Progenitor cell of endocrine pancreas (in vitro differentiated cells): ENCODE measurements around the gene CPE. TPM values are rescaled to one million over a fixed set of nuclear protein-coding genes. Genes with fewer than 3 reads are reported as not detected.
"Not testable (repeated sequence)": the region's sequence is repeated elsewhere in the genome, so short reads cannot be mapped to it uniquely, and the experiment has no call there.

Experiments
- DNase-seq: peaks from one replicate; pipeline ENCODE4 v3.0.0; 2021; ENCODE audit warnings: low spot score; ENCODE audit not compliant: unreplicated experiment
- H3K27ac Mint-ChIP-seq: 2 replicates; pipeline ENCODE4 v1.8.0; 2021; ENCODE audit warnings: mild to moderate bottlenecking, moderate library complexity, mixed read lengths
- H3K27me3 Mint-ChIP-seq: 2 replicates; pipeline ENCODE4 v1.8.0; 2021; ENCODE audit warnings: mixed read lengths
- H3K36me3 Mint-ChIP-seq: 2 replicates; pipeline ENCODE4 v1.8.0; 2022; ENCODE audit warnings: mixed read lengths; ENCODE audit not compliant: insufficient read depth
- H3K4me1 Mint-ChIP-seq: 2 replicates; pipeline ENCODE4 v1.8.0; 2021; ENCODE audit warnings: low read depth, mixed read lengths
- H3K4me3 Mint-ChIP-seq: 2 replicates; pipeline ENCODE4 v1.8.0; 2021; ENCODE audit warnings: low read depth, mild to moderate bottlenecking, moderate library complexity, mixed read lengths
- H3K9me3 Mint-ChIP-seq: 2 replicates; pipeline ENCODE4 v1.8.0; 2021; ENCODE audit warnings: low read depth, mixed read lengths
- CTCF ChIP-seq: fragments of 200-600 bp; sonication (generic); IDR thresholded peaks from one replicate; pipeline ENCODE4 v1.5.0; 2021; ENCODE audit warnings: antibody characterized with exemption, mild to moderate bottlenecking; ENCODE audit not compliant: unreplicated experiment
- total RNA-seq: library from RNA; stranded (reverse); gene quantifications from 2 replicates; pipeline ENCODE4 v1.2.1, GENCODE V29; 2021

The CPE gene
- total RNA-seq, 1 donor from 2014 or later = 129 TPM

DNA sequence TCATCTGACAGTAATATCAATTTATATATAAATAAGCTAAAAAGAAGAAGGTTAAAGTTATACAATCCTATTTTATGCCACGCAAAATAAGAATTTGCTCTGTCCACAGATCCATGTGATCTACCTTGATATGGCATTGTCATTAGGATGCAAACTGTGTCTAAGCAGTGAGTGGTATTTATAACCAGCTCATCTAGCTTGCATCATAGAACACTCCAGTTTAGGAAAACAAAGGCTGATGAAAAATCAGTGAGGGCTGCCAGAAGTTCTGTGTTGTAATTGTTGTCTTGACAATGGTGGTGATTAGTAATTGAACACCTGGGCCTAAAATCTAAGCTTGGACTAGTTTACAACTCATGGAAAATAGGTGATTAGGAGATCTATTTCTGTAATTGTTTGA lies 111.0 kb downstream of the CPE start:
- no peak overlapping the region for H3K4me3 Mint-ChIP-seq

GRCh38 chr4:165492583-165492982 lies 113.8 kb downstream of the CPE start:
- not testable (repeated sequence) for H3K4me1 Mint-ChIP-seq, H3K36me3 Mint-ChIP-seq, DNase-seq

More for the DNA sequence above, 111.0 kb downstream of the CPE start:
- H3K27ac Mint-ChIP-seq = no peak overlapping the region
- peaks cover 2% of the 10 kb centered on the region for H3K4me1 Mint-ChIP-seq
- H3K27me3 Mint-ChIP-seq = peaks cover 14% of the 10 kb centered on the region
- no peak for DNase-seq
- no peak for TF ChIP-seq CTCF
- peaks cover 7% of the 10 kb centered on the region for H3K36me3 Mint-ChIP-seq
- no peaks in the 10 kb centered on the region for H3K9me3 Mint-ChIP-seq

DNA sequence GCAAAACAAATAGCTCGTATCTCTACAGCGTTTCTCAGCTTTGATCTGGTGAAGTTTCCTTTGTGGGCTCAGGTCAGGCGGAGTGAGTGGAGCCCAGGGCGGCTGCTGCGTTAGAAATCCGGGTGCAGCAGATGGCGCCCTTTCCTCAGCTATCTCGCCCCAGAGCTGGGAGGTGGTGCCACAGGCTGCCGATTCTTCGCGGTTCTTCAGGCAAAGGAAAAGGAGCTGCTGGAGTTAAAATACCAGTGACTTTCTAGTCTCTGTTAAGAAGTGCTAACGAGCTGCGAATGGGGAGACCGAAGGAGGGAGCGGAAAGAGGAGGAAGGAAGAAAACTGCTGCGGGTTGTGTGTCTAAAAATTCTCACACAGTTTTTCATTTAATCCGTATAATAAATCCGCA lies 114.6 kb downstream of the CPE start:
- peaks cover 2% of the 10 kb centered on the region for H3K4me1 Mint-ChIP-seq
- no peaks in the 10 kb centered on the region for H3K9me3 Mint-ChIP-seq
- peak; percentile 86 for TF ChIP-seq CTCF
- H3K36me3 Mint-ChIP-seq = peaks cover 6% of the 10 kb centered on the region
- peak overlapping the region; percentile 39 for H3K4me3 Mint-ChIP-seq
- H3K27me3 Mint-ChIP-seq = peaks cover 15% of the 10 kb centered on the region
- peak; percentile 59 for DNase-seq
- H3K27ac Mint-ChIP-seq = peak overlapping the region; percentile 26

More at GRCh38 chr4:165492583-165492982, 113.8 kb downstream of the CPE start:
- H3K4me3 Mint-ChIP-seq, H3K9me3 Mint-ChIP-seq: not testable (repeated sequence)
- peak overlapping the region; percentile 22 for H3K27ac Mint-ChIP-seq
- H3K27me3 Mint-ChIP-seq = peaks cover 15% of the 10 kb centered on the region

DNA sequence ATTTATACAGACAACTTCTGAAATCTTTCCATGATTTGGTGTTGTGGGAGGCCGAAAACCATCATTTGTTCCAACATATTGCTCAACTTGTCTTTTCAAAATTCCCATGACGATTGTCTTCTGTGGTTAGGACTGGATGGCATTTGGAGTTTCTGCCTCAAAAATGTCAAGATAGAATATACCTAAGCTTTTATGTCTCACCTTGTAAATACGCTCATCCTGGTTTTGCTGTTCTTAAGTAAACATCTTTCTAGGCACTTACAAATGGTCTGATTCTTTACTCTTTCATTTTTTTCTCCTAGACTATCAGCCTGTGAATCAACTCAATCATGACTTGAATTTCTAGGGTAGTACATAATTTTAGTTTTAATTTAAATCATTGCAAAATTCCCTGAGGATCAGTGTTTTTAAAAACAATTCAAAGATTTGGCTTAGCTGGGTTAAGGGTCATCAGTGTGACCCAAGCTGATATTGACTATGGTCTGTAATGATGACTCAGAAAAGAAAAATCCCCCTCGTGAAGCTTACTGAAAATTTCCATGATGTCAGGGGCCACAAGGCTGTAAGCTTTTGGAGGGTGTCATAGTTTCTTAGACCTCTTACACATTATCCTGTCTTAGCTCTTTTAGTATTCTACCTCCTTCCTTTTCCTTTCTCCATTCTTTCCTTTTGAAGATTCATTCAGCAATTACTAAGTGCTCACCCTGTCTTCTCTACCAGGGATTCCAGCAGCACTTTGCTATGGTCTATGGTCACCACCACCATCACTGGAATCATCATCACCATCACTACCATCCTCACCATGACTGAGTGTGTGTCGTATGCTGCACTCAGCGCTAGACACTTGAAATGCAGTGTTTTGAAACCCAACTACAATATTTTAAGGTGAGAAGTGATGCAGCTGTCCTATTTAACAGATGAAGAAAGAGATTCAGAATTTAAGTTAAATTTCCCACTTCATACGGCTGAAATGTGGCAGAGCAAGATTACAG lies 124.4 kb downstream of the CPE start:
- Mint-ChIP-seq H3K9me3 (no peaks in the 10 kb centered on the region), H3K27me3 (no peaks in the 10 kb centered on the region), H3K36me3 (peaks cover 8% of the 10 kb centered on the region), H3K4me3 (no peak overlapping the region), H3K27ac (peak overlapping the region; percentile 80), H3K4me1 (peaks cover 7% of the 10 kb centered on the region)
- TF ChIP-seq CTCF = no peak
- DNase-seq = no peak

- Mint-ChIP-seq H3K9me3 (no peaks in the 10 kb centered on the region), H3K4me1 (peaks cover 7% of the 10 kb centered on the region), H3K27ac (no peak overlapping the region), H3K4me3 (no peak overlapping the region), H3K27me3 (no peaks in the 10 kb centered on the region), H3K36me3 (peaks cover 2% of the 10 kb centered on the region)
- DNase-seq = no peak
- TF ChIP-seq CTCF = no peak
These were observed 125.4 kb downstream of the CPE start for GRCh38 chr4:165504184-165504583.
